Endothelial cell (in vitro differentiated cells): ENCODE measurements around the gene KCNN3. TPM values are rescaled to one million over a fixed set of nuclear protein-coding genes. Genes with fewer than 3 reads are reported as not detected.

Source experiments
- DNase-seq: peaks from one replicate; pipeline ENCODE4 v3.0.0; 2021; ENCODE audit warnings: low spot score
- H3K27ac Mint-ChIP-seq: one replicate; pipeline ENCODE4 v1.8.0; 2021; ENCODE audit warnings: mixed read lengths, inconsistent platforms; ENCODE audit not compliant: unreplicated experiment
- H3K27me3 Mint-ChIP-seq: one replicate; pipeline ENCODE4 v1.8.0; 2021; ENCODE audit warnings: mild to moderate bottlenecking, moderate library complexity, mixed read lengths, inconsistent platforms; ENCODE audit not compliant: unreplicated experiment
- H3K36me3 Mint-ChIP-seq: one replicate; pipeline ENCODE4 v1.8.0; 2021; ENCODE audit warnings: mild to moderate bottlenecking, low read depth, mixed read lengths, inconsistent platforms; ENCODE audit not compliant: unreplicated experiment
- H3K4me1 Mint-ChIP-seq: one replicate; pipeline ENCODE4 v1.8.0; 2021; ENCODE audit warnings: mild to moderate bottlenecking, mixed read lengths, inconsistent platforms; ENCODE audit not compliant: unreplicated experiment
- H3K4me3 Mint-ChIP-seq: one replicate; pipeline ENCODE4 v1.8.0; 2021; ENCODE audit warnings: mild to moderate bottlenecking, mixed read lengths, inconsistent platforms; ENCODE audit not compliant: unreplicated experiment
- H3K9me3 Mint-ChIP-seq: one replicate; pipeline ENCODE4 v1.8.0; 2021; ENCODE audit warnings: mixed read lengths, inconsistent platforms; ENCODE audit not compliant: unreplicated experiment
- total RNA-seq: library from RNA; stranded (reverse); fragmentation: NEBNext Ultra II Directional; extraction: Animal tissue kit (Norgen Biotek cat#: 25700); gene quantifications from one replicate; pipeline ENCODE4 v1.2.1, GENCODE V29; 2021; ENCODE audit not compliant: unreplicated experiment
- TF ChIP-seq, protein P1 (sequence below): fragments of 200-600 bp; sonication (generic); IDR thresholded peaks from one replicate; pipeline ENCODE4 v1.5.0; 2021; ENCODE audit warnings: antibody characterized with exemption; ENCODE audit not compliant: unreplicated experiment

KCNN3 gene
- total RNA-seq, 1 donor from 2014 or later, result 17.3 TPM

GRCh38 chr1:154799188-154799587 lies 70.9 kb downstream of the KCNN3 start:
- Mint-ChIP-seq H3K9me3 (no peaks in the 10 kb centered on the region), H3K27me3 (peaks cover 7% of the 10 kb centered on the region), H3K4me1 (no peaks in the 10 kb centered on the region), H3K4me3 (no peak overlapping the region), H3K27ac (no peak overlapping the region), H3K36me3 (peaks cover 7% of the 10 kb centered on the region)
- TF ChIP-seq, protein P1, sequence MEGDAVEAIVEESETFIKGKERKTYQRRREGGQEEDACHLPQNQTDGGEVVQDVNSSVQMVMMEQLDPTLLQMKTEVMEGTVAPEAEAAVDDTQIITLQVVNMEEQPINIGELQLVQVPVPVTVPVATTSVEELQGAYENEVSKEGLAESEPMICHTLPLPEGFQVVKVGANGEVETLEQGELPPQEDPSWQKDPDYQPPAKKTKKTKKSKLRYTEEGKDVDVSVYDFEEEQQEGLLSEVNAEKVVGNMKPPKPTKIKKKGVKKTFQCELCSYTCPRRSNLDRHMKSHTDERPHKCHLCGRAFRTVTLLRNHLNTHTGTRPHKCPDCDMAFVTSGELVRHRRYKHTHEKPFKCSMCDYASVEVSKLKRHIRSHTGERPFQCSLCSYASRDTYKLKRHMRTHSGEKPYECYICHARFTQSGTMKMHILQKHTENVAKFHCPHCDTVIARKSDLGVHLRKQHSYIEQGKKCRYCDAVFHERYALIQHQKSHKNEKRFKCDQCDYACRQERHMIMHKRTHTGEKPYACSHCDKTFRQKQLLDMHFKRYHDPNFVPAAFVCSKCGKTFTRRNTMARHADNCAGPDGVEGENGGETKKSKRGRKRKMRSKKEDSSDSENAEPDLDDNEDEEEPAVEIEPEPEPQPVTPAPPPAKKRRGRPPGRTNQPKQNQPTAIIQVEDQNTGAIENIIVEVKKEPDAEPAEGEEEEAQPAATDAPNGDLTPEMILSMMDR, result no peak
- DNase-seq, result no peak

- Mint-ChIP-seq H3K27ac (no peak overlapping the region), H3K27me3 (peaks cover 7% of the 10 kb centered on the region), H3K9me3 (no peaks in the 10 kb centered on the region)
Measured at GRCh38 chr1:154798645-154799044, 71.4 kb downstream of the KCNN3 start.

GRCh38 chr1:154797175-154797574 lies 72.9 kb downstream of the KCNN3 start:
- no peak overlapping the region for H3K27ac Mint-ChIP-seq
- H3K4me3 Mint-ChIP-seq, result no peak overlapping the region
- peaks cover 7% of the 10 kb centered on the region for H3K36me3 Mint-ChIP-seq
- DNase-seq, result no peak
- peaks cover 7% of the 10 kb centered on the region for H3K27me3 Mint-ChIP-seq
- no peaks in the 10 kb centered on the region for H3K9me3 Mint-ChIP-seq
- no peaks in the 10 kb centered on the region for H3K4me1 Mint-ChIP-seq
- TF ChIP-seq, protein P1, result no peak

More at GRCh38 chr1:154798645-154799044, 71.4 kb downstream of the KCNN3 start:
- Mint-ChIP-seq H3K36me3 (peaks cover 7% of the 10 kb centered on the region), H3K4me1 (no peaks in the 10 kb centered on the region), H3K4me3 (no peak overlapping the region)
- TF ChIP-seq, protein P1, result no peak
- DNase-seq, result no peak

- H3K4me3 Mint-ChIP-seq, result no peak overlapping the region
- H3K4me1 Mint-ChIP-seq, result no peaks in the 10 kb centered on the region
- peak overlapping the region; percentile 28 for H3K27ac Mint-ChIP-seq
- DNase-seq, result no peak
- peaks cover 7% of the 10 kb centered on the region for H3K36me3 Mint-ChIP-seq
- TF ChIP-seq, protein P1, result no peak
- H3K9me3 Mint-ChIP-seq, result no peaks in the 10 kb centered on the region
- H3K27me3 Mint-ChIP-seq, result peaks cover 7% of the 10 kb centered on the region
Measured at GRCh38 chr1:154796303-154796892, 73.7 kb downstream of the KCNN3 start.

- Mint-ChIP-seq H3K27ac (no peak overlapping the region), H3K36me3 (peaks cover 7% of the 10 kb centered on the region), H3K9me3 (no peaks in the 10 kb centered on the region), H3K4me1 (peaks cover under 1% of the 10 kb centered on the region), H3K4me3 (no peak overlapping the region), H3K27me3 (peaks cover 7% of the 10 kb centered on the region)
- TF ChIP-seq, protein P1, result no peak
- no peak for DNase-seq
Measured at GRCh38 chr1:154794608-154795007, 75.5 kb downstream of the KCNN3 start.
